Aorta (tissue), 5 donors: ENCODE results near the gene SLC30A4. TPM values are rescaled to one million over a fixed set of nuclear protein-coding genes. Genes with fewer than 3 reads are reported as not detected.

Experiments
- ATAC-seq: fragments of 200-7000 bp; cut with Tn5 transposase; one replicate; pipeline ENCODE4 v1.9.1; 2022; ENCODE audit warnings: moderate library complexity; ENCODE audit not compliant: low FRiP score
- DNase-seq, 2 donors: peaks; one replicate each; pipeline ENCODE4 v3.0.0-alpha.2; 2020
- H3K27ac ChIP-seq, 2 donors: one replicate each; pipeline ENCODE4 v1.5.1; 2013; ENCODE audit warnings: low read length in 2 of 2, mild to moderate bottlenecking in 2 of 2, moderate library complexity in 2 of 2, control low read depth in 1 of 2, inconsistent platforms in 1 of 2, low read depth in 1 of 2
- H3K27me3 ChIP-seq, 2 donors: one replicate each; pipeline ENCODE4 v1.6.1; 2013; ENCODE audit warnings: control low read depth in 1 of 2, low read length in 1 of 2, mild to moderate bottlenecking in 1 of 2, moderate library complexity in 1 of 2; ENCODE audit not compliant: insufficient read depth in 2 of 2, control insufficient read depth in 1 of 2
- H3K36me3 ChIP-seq, 2 donors: one replicate each; pipeline ENCODE4 v1.6.1; 2013; ENCODE audit warnings: control low read depth in 1 of 2, low read length in 1 of 2, mild to moderate bottlenecking in 1 of 2; ENCODE audit not compliant: insufficient read depth in 2 of 2, control insufficient read depth in 1 of 2
- H3K4me1 ChIP-seq, 2 donors: one replicate each; pipeline ENCODE4 v1.6.1; 2013; ENCODE audit warnings: low read length in 2 of 2, control low read depth in 1 of 2, mild to moderate bottlenecking in 1 of 2, moderate library complexity in 1 of 2; ENCODE audit not compliant: insufficient read depth in 2 of 2, control insufficient read depth in 1 of 2
- H3K4me3 ChIP-seq, 2 donors: one replicate each; pipeline ENCODE4 v1.5.1; 2013; ENCODE audit warnings: low read length in 2 of 2, control low read depth in 1 of 2, mild to moderate bottlenecking in 1 of 2
- H3K9me3 ChIP-seq: one replicate; pipeline ENCODE4 v1.6.1; 2013; ENCODE audit warnings: mild to moderate bottlenecking, low read length; ENCODE audit not compliant: control insufficient read depth
- WGBS, 2 donors: extraction: QIAGEN DNeasy Blood & Tissue Kit; methylation state at CpG; one replicate each; pipeline ENCODE4 v1.1.7; 2013; 5-methylcytosine and 5-hydroxymethylcytosine counted together
- intact Hi-C, 2 donors: fragments of 100-400 bp; cut with DNase I; formaldehyde crosslinking; loops; one replicate each; pipeline versions ENCODE4 v1.14.2 to v1.15.0; 2022
- long read RNA-seq, 2 donors: library from polyadenylated mRNA; unstranded; transcript quantifications; one replicate each; pipeline ENCODE4 v2.0.0, GENCODE V29; 2020 to 2021
- polyA plus RNA-seq, 2 donors: library from polyadenylated mRNA; stranded (reverse); fragments of 200-250 nt; gene quantifications; one replicate each; pipeline ENCODE4 v1.2.3, GENCODE V29; 2013
- total RNA-seq, 2 donors: library from RNA; stranded (reverse); fragmentation: NEBNext Ultra II Directional; extraction: Animal tissue kit (Norgen Biotek cat#: 25700); gene quantifications; one replicate each; pipeline ENCODE4 v1.2.1, GENCODE V29; 2021
- donor health status: healthy with polysubstance abuse.
- donor health status: Bipolar disorder and iron deficiency.
- donor health status: DM: no; HTN: no; CAD: no.
- donor health status: DM: no; HTN: no; CAD: no.
- donor health status: DM: yes; HTN: yes; CAD: no.

The SLC30A4 gene
- total RNA-seq = 10 to 100 TPM in 1 of 2 donors, 1 to 10 TPM in 1; 8.2 to 10.2 TPM
- 1 to 10 TPM; 3.7 to 6.3 TPM for polyA plus RNA-seq
- long read RNA-seq, donor 1, partial matches to known transcripts = 1 of 7 reads
- long read RNA-seq, donor 1, other reads (novel, unspliced or antisense) = 6 of 7 reads
- long read RNA-seq, donor 2, partial matches to known transcripts = 1 of 6 reads
- long read RNA-seq, donor 2, other reads (novel, unspliced or antisense) = 5 of 6 reads

DNA sequence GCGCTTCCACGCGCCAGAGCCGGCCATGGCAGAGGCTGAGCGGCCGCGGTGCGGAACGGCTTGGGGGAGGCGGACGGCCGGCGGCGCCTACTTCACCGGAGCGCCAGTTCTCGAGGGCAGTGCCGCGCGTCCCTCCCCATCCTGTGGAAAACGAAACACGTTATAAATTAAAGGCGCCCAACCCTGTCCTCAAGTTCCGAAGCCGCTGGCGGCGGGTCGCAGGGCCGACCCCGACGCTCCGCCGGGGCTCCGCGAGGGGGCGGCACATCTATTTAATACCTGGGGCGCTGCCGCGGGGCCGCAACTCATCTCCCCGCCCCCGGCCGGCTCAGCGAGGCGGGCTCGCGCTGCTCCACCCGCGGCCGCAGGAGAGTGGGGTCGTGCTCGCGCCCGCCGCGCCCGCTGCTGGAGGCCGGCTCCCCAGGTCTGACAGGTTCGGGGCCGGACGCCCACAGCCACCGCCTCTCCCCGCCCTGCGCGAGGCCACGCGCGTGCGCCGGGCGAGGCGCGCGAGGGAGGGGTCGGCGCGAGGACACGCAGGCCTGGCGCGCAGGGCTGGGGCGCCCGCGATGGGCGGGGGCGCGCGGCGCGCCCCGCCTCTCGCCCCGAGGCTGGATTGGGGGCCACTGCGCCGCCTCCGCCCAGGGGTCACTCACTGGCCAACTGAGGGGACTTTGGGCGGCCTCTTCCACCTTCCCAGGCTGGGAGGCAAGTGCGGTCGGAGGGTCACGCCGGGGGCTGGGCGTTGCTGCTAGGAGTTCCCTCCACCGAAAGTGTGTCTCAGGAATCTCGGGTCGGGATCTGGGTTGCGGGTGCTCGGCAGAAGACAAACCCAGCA is at the start of gene SLC30A4:
Gene SLC30A4 (minus strand): TSS at position 428 of the 838 bp plus-strand sequence. CDS start 401 bp downstream, at position 27.
- peak; percentile 78 to 88 for DNase-seq
- no peaks in the 10 kb centered on the region for H3K36me3 ChIP-seq
- intact Hi-C loops = loop anchor here (5.0 to 10.0 kb wide), 3 partner anchors 65 to 92 kb away; partner anchors contain the start of gene BLOC1S6 (in 1 of the 2)
- peak within 1 kb of the TSS in 1 of 2 donors; percentile 43 for H3K27ac ChIP-seq
- 0 to 1% methylated on average over 67 to 106 of the region's 106 CpGs for WGBS, 2 donors
- H3K9me3 ChIP-seq = no peaks in the 10 kb centered on the region
- H3K4me3 ChIP-seq = peak within 1 kb of the TSS; percentile 76 to 95
- peak; percentile 92 for ATAC-seq
- H3K27me3 ChIP-seq = no peaks in the 10 kb centered on the region
- H3K4me1 ChIP-seq = peaks cover 0 to 2% of the 10 kb centered on the region in 2 donors

GRCh38 chr15:45555934-45556608 is 33.5 kb upstream of the SLC30A4 start:
- H3K27ac ChIP-seq = no peak overlapping the region
- intact Hi-C loops = no loop called here
- H3K4me1 ChIP-seq = no peaks in the 10 kb centered on the region
- no peaks in the 10 kb centered on the region for H3K36me3 ChIP-seq
- H3K4me3 ChIP-seq = no peak overlapping the region
- no peak for ATAC-seq
- no peaks in the 10 kb centered on the region for H3K27me3 ChIP-seq
- no peaks in the 10 kb centered on the region for H3K9me3 ChIP-seq
- 39 to 42% methylated on average over 3 of the region's 3 CpGs for WGBS, 2 donors
- DNase-seq = no peak

- H3K27me3 ChIP-seq = no peaks in the 10 kb centered on the region
- no peak for DNase-seq
- H3K27ac ChIP-seq = no peak overlapping the region
- H3K4me1 ChIP-seq = no peaks in the 10 kb centered on the region
- intact Hi-C loops = no loop called here
- H3K36me3 ChIP-seq = no peaks in the 10 kb centered on the region
- 46 to 48% methylated on average over 3 of the region's 3 CpGs for WGBS, 2 donors
- no peaks in the 10 kb centered on the region for H3K9me3 ChIP-seq
- no peak for ATAC-seq
- H3K4me3 ChIP-seq = no peak overlapping the region
These were observed 29.1 kb upstream of the SLC30A4 start for GRCh38 chr15:45551676-45552075.

DNA sequence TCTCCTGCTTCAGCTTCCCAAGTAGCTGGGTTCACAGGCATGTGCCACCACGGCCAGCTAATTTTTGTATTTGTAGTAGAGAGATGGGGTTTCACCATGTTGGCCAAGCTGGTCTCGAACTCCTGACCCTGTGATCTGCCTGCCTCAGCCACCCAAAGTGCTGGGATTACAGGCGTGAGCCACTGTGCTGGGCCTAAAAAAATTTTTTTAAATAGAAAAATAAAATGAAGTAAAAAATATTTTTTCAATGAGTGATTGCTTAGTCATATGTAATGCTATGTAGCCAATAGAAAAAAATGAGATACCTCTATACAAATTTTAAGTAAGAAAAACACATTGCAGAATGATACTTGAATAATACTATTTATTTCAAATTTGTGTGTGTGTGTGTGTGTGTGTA is 27.9 kb upstream of the SLC30A4 start:
- H3K27me3 ChIP-seq = no peaks in the 10 kb centered on the region
- intact Hi-C loops = no loop called here
- H3K9me3 ChIP-seq = no peaks in the 10 kb centered on the region
- no peak for ATAC-seq
- 73 to 74% methylated on average over 3 of the region's 3 CpGs for WGBS, 2 donors
- no peaks in the 10 kb centered on the region for H3K4me1 ChIP-seq
- no peaks in the 10 kb centered on the region for H3K36me3 ChIP-seq
- no peak for DNase-seq
- H3K4me3 ChIP-seq = no peak overlapping the region
- H3K27ac ChIP-seq = no peak overlapping the region

DNA sequence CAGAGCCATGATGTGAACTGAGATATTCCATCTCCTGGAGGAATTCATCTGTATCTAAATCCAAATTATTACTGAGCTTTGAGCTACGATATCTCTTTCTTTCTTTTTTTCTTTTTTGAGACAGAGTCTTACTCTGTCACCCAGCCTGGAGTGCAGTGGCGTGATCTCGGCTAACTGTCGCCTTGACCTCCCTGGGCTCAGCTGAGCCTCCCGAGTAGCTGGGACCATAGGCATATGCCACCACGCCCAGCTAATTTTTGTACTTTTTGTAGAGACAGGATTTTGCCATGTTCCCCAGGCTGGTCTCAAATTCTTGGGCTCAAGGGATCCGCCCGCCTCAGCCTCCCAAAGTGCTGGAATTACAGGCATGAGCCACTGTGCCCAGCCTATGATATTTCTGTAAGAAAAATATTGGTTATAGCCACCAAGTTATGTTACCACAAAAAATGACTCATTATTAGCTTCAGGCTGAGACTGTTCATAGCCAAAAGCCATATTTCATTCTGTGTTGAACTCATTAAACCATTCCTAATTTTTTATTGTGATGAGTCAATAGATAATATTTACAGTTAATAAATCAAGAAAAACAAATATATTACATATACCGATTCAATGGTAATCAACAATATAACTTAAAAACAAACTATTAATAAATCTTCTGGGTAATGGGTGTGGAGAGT is 27.1 kb upstream of the SLC30A4 start:
- 64 to 73% methylated on average over 9 of the region's 9 CpGs for WGBS, 2 donors
- H3K9me3 ChIP-seq = no peaks in the 10 kb centered on the region
- no peak overlapping the region for H3K4me3 ChIP-seq
- H3K4me1 ChIP-seq = no peaks in the 10 kb centered on the region
- H3K27ac ChIP-seq = no peak overlapping the region
- intact Hi-C loops = no loop called here
- no peaks in the 10 kb centered on the region for H3K36me3 ChIP-seq
- no peak for DNase-seq
- no peaks in the 10 kb centered on the region for H3K27me3 ChIP-seq
- peak; percentile 46 for ATAC-seq

DNA sequence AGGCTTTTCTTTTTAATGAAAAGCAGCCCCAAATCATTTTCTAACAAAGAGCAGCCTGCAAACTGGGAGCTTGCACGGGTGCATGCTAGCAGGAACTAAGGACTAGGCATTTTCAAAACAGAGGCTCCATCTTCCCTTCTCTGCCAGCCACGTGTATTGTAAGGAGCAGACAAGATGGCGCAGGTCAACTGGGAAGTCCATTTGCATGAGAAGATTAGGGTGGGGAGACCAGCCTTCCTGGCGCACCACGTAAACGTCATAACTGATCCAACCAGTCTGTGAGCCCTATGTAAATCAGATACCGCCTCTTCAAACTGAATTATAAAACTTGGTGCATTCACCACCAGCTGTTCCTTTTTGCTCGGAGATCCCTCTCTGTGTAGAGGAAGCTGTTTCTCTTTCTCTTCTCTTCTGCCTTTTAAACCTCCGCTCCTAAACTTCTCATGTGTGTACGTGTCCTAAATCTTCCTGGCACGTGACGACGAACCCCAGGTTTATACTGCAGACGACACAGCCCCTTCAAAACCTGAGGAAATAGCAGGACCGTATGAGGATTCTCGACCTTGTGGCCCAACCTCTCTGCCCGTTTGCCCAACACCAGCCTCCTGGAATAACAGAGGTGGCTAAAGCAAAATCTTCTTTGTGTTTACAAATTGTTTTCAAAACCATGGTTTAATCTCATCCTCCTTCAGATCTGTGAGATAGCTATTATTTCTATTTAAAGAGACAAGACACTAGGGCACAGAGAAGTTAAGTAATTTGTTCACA is 26.4 kb upstream of the SLC30A4 start:
- Histone ChIP-seq H3K36me3 (no peaks in the 10 kb centered on the region), H3K27ac (no peak overlapping the region), H3K9me3 (no peaks in the 10 kb centered on the region), H3K4me3 (no peak overlapping the region), H3K4me1 (no peaks in the 10 kb centered on the region), H3K27me3 (no peaks in the 10 kb centered on the region)
- WGBS, 2 donors = 81 to 83% methylated on average over 17 of the region's 17 CpGs
- DNase-seq (no peak), ATAC-seq (no peak)
- intact Hi-C loops = no loop called here

DNA sequence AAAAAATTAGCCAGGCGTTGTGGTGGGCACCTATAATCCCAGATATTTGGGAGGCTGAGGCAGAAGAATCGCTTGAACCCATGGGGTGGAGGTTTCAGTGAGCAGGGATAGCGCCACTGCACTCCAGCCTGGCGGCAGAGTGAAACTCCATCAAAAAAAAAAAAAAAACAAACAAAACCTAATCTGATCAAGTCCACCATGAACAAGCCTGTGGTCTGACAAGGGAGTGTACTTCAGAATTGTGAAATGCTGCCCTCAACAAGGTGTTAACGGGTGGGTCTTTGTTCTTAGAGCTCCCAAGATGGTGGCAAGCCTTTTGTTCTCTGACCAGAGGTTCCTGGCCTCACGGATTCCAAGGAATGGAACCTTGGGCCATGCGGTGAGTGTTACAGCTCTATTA is 24.2 kb upstream of the SLC30A4 start:
- Histone ChIP-seq H3K9me3 (no peaks in the 10 kb centered on the region), H3K36me3 (no peaks in the 10 kb centered on the region), H3K27ac (no peak overlapping the region), H3K4me1 (no peaks in the 10 kb centered on the region), H3K4me3 (no peak overlapping the region), H3K27me3 (no peaks in the 10 kb centered on the region)
- 84 to 88% methylated on average over 7 of the region's 7 CpGs for WGBS, 2 donors
- DNase-seq (no peak), ATAC-seq (no peak)
- intact Hi-C loops = no loop called here
